ENCODE results near the gene UNC93A.

Gene UNC93A

DNA sequence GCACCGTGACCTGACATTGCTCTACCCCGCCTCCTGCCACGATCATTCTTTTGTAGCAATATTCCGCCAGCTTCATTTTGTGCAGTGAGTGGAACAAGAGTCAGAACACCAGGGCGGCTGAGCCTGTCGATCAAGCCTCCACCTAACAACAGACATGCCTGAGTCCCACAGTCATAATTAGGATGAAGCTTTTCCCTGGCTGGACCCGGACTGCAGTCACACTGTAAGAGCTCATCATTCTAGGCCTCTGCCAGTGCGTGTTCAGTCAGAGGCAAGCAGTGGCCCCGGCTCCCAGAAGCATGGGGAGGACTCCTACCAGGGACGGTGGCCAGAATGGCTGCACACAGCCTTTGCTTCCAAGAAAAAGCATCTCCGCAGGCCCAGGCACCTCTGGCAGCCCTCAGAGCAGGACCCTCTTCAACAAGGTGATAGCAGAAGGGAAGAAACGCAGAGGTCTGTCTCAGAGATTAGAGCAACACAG lies 23.2 kb upstream of the UNC93A start:
- H3K4me3 ChIP-seq (ENCODE audit: low read depth, low read length) = no peak overlapping the region
- TF ChIP-seq, protein P1, sequence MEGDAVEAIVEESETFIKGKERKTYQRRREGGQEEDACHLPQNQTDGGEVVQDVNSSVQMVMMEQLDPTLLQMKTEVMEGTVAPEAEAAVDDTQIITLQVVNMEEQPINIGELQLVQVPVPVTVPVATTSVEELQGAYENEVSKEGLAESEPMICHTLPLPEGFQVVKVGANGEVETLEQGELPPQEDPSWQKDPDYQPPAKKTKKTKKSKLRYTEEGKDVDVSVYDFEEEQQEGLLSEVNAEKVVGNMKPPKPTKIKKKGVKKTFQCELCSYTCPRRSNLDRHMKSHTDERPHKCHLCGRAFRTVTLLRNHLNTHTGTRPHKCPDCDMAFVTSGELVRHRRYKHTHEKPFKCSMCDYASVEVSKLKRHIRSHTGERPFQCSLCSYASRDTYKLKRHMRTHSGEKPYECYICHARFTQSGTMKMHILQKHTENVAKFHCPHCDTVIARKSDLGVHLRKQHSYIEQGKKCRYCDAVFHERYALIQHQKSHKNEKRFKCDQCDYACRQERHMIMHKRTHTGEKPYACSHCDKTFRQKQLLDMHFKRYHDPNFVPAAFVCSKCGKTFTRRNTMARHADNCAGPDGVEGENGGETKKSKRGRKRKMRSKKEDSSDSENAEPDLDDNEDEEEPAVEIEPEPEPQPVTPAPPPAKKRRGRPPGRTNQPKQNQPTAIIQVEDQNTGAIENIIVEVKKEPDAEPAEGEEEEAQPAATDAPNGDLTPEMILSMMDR (IDR thresholded peaks at IDR 0.05; ENCODE audit: borderline replicate concordance, insufficient read depth, low read depth, low read length) = no peak

DNA sequence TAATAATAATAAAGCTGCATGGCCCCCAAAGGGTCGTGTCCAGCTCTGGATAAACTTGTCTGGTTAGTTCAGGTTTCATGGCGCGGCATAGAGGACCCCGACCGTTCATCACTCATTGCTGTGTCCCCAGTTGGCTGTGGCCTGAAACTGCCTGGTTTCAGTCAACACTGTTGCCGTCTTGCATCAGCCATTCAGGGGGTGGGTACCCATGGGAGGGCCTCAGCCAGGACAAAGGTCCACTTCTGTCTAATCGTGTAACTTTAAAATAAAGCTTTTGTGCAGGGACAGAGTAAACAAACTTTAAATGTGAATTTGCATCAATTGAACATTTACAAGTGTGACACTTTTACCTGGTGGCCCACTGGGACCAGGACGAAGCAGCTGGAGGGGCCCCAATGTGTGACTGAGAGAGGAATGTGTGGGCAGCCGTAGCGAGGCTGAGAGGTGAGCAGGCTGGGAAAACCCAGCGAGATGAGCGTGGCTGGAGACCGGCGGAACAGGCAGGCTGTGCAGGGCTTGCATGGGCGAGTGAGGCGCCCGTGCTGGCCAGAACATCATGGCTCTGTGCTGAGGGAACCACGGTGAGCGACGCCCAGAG lies 22.3 kb upstream of the UNC93A start:
- no peak overlapping the region for H3K4me3 ChIP-seq (ENCODE audit: low read depth, low read length)
- TF ChIP-seq, protein P1 (IDR thresholded peaks at IDR 0.05; ENCODE audit: borderline replicate concordance, insufficient read depth, low read depth, low read length) = no peak

DNA sequence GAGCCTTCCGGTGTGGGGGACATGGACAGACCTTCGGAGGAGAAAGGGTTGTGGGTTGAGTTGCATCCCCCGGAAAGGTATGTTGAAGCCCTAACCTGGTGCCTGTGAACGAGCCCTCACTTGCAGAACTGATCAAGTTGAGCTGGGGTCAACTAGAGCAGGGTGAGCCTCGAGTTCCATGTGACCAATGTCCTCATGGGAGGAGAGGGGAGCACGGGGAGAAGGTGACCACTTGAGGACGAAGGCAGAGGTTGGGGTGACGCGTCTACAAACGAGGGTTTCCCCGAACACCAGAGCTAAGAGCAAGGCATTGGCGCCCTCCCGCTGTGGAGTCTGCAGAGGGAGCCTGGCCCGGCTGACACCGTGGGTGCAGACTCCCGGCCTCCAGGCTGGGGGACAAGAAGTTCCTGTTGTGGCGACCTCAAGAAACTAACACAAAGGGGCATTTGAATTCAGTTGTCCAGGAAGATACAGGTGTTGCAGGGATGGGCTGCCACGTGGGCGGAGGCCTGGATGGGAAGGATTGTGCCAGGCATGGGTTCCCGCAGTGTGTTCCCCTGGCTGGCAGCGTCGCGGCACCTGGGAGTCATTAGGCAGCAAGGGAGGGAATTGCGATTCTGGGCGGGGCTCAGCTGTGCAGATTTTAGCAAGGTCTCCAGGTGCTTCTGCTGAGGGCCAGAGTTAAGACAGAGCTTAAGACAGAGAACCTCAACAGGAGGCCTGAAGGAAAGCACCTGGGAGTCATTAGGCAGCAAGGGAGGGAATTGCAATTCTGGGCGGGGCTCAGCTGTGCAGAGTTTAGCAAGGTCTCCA lies 20.4 kb upstream of the UNC93A start:
- TF ChIP-seq, protein P1 (IDR thresholded peaks at IDR 0.05; ENCODE audit: borderline replicate concordance, insufficient read depth, low read depth, low read length) = no peak
- H3K4me3 ChIP-seq (ENCODE audit: low read depth, low read length) = no peak overlapping the region

DNA sequence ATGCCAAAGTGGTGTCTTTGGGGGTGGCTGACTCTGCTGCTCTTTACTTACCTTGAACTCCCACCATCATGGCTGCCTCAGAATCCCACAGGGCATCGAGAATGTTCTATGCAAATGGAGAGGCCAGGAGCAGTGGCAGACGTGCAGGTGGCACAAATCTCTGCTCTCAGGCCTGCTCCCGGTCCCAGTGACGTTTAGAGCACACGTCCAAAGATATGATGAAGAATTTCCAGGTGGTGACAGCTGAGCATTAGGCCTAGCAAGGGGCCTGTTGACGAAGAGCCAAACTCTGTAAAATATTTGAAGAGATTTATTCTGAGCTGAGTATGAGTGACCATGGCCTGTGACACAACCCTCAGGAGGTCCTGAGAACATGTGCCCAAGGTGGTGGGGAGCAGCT lies 19.0 kb upstream of the UNC93A start:
- H3K4me3 ChIP-seq (ENCODE audit: low read depth, low read length) = no peak overlapping the region
- TF ChIP-seq, protein P1 (IDR thresholded peaks at IDR 0.05; ENCODE audit: borderline replicate concordance, insufficient read depth, low read depth, low read length) = no peak

DNA sequence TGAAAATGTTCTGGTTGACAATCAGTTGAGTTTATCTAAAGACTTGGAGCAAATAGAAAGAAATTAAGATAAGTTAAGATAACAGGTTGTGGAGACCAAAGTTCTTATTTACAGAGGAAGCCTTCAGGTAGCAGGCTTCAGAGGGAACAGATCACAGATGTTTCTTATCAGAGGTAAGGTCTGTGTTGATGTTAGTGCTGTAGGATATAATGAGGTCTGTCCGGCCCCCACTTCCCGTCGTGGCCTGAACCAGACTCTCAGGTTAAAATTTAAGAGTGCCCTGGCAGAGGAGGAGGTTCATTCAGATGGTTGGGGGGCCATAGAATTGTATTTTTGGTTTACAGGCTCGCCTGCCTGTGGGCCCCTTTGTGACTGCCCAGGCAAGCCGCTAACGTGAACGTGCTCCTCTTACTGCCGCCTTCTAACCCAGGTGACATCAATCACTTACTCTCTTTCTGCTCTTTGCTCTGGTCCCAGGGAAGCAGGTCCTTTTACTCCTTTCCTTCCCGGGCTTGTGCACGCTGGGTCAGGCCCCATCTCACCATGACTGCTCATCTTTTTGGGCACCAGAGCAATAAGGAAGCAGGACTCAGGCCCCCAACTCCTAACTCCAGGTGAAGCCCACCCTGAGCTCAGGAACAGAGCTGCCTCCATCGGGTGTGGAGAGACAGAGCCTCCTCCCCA lies 18.3 kb upstream of the UNC93A start:
- TF ChIP-seq, protein P1 (IDR thresholded peaks at IDR 0.05; ENCODE audit: borderline replicate concordance, insufficient read depth, low read depth, low read length) = no peak
- no peak overlapping the region for H3K4me3 ChIP-seq (ENCODE audit: low read depth, low read length)

DNA sequence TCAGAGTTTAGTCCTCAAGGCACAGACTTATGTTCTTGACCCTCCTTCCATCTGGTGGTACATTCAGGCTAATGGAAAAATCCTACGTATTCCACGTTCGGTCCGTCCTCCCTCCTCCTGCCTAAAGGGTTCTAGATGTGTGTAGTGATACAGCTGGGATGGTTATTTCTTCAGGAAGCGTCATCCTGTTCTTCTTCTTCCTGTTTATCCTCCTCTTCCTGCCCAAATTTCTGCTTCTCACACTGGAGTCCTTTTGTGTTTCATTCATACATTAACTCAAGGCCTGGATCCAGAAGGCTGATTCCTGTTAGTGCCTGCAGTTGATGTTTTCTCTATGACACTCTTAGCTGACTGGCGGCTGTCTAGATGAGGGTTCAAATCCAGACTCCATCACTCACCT lies 16.8 kb upstream of the UNC93A start:
- no peak overlapping the region for H3K4me3 ChIP-seq (ENCODE audit: low read depth, low read length)
- TF ChIP-seq, protein P1 (IDR thresholded peaks at IDR 0.05; ENCODE audit: borderline replicate concordance, insufficient read depth, low read depth, low read length) = no peak
